ENCODE results near the gene TACR2.

Gene TACR2

GRCh38 chr10:69377191-69377590 is 39.5 kb downstream of the TACR2 start:
- H3K4me3 ChIP-seq (ENCODE audit: low read length), result no peak overlapping the region
- DNase-seq (ENCODE audit: low read depth), result no peak
- TF ChIP-seq CTCF (IDR thresholded peaks at IDR 0.05; ENCODE audit: insufficient read depth, low read depth, low read length, missing control alignments), result no peak

- TF ChIP-seq CTCF (IDR thresholded peaks at IDR 0.05; ENCODE audit: insufficient read depth, low read depth, low read length, missing control alignments), result no peak
- DNase-seq (ENCODE audit: low read depth), result no peak
- no peak overlapping the region for H3K4me3 ChIP-seq (ENCODE audit: low read length)
Measured at GRCh38 chr10:69376662-69377061, 40.1 kb downstream of the TACR2 start.

GRCh38 chr10:69375307-69376151 is 41.2 kb downstream of the TACR2 start:
- no peak overlapping the region for H3K4me3 ChIP-seq (ENCODE audit: low read length)
- peak; percentile 50 for DNase-seq (ENCODE audit: low read depth)
- TF ChIP-seq CTCF (IDR thresholded peaks at IDR 0.05; ENCODE audit: insufficient read depth, low read depth, low read length, missing control alignments), result peak; percentile 21

- DNase-seq (ENCODE audit: low read depth), result no peak
- TF ChIP-seq CTCF (IDR thresholded peaks at IDR 0.05; ENCODE audit: insufficient read depth, low read depth, low read length, missing control alignments), result no peak
- no peak overlapping the region for H3K4me3 ChIP-seq (ENCODE audit: low read length)
Measured at GRCh38 chr10:69374931-69375306, 41.8 kb downstream of the TACR2 start.

- DNase-seq (ENCODE audit: low read depth), result no peak
- H3K4me3 ChIP-seq (ENCODE audit: low read length), result no peak overlapping the region
- TF ChIP-seq CTCF (IDR thresholded peaks at IDR 0.05; ENCODE audit: insufficient read depth, low read depth, low read length, missing control alignments), result no peak
Measured at GRCh38 chr10:69374242-69374641, 42.5 kb downstream of the TACR2 start.

GRCh38 chr10:69372126-69372980 is 44.4 kb downstream of the TACR2 start:
- no peak for TF ChIP-seq CTCF (IDR thresholded peaks at IDR 0.05; ENCODE audit: insufficient read depth, low read depth, low read length, missing control alignments)
- peak; percentile 43 for DNase-seq (ENCODE audit: low read depth)
- no peak overlapping the region for H3K4me3 ChIP-seq (ENCODE audit: low read length)
